Stimulated activated CD8-positive, alpha-beta memory T cell treated with anti-CD3 and anti-CD28 coated beads, Interleukin-15, amount 100 ng/mL, for 48 hours (primary cell): ENCODE results near the gene TXNDC11.
A peak's percentile ranks its signal among the peaks of the same experiment; 100 is the strongest.

ENCODE experiments used
- DNase-seq, 2 donors: peaks; one replicate each; pipeline ENCODE4 v3.0.0-alpha.2; 2020; ENCODE audit warnings: low read depth in 2 of 2

Gene TXNDC11

GRCh38 chr16:11721781-11722467 lies 20.7 kb downstream of the TXNDC11 start:
- no peak for DNase-seq

- no peak for DNase-seq
Measured at GRCh38 chr16:11719762-11720161, 22.9 kb downstream of the TXNDC11 start.

- DNase-seq: no peak
Measured at GRCh38 chr16:11719171-11719570, 23.5 kb downstream of the TXNDC11 start.

GRCh38 chr16:11717811-11718210 lies 24.8 kb downstream of the TXNDC11 start:
- no peak for DNase-seq

- no peak for DNase-seq
Measured at GRCh38 chr16:11716336-11716735, 26.3 kb downstream of the TXNDC11 start.

- DNase-seq: no peak
Measured at GRCh38 chr16:11715246-11715947, 27.3 kb downstream of the TXNDC11 start.

GRCh38 chr16:11712122-11712521 lies 30.5 kb downstream of the TXNDC11 start:
- DNase-seq: no peak

- no peak for DNase-seq
Measured at GRCh38 chr16:11711662-11712061, 31.0 kb downstream of the TXNDC11 start.

- DNase-seq: no peak
Measured at GRCh38 chr16:11708421-11708820, 34.2 kb downstream of the TXNDC11 start.

GRCh38 chr16:11707679-11708197 lies 34.9 kb downstream of the TXNDC11 start:
- DNase-seq: no peak

GRCh38 chr16:11706180-11706742 lies 36.4 kb downstream of the TXNDC11 start:
- DNase-seq: no peak

GRCh38 chr16:11705311-11706025 lies 37.2 kb downstream of the TXNDC11 start:
- DNase-seq: no peak

GRCh38 chr16:11700264-11701029 lies 42.2 kb downstream of the TXNDC11 start:
- DNase-seq: no peak

GRCh38 chr16:11699234-11699894 lies 43.3 kb downstream of the TXNDC11 start:
- DNase-seq: no peak

- DNase-seq: peak; percentile 15 to 21
Measured at GRCh38 chr16:11698271-11698689, 44.4 kb downstream of the TXNDC11 start.

GRCh38 chr16:11697319-11697718 lies 45.3 kb downstream of the TXNDC11 start:
- DNase-seq: no peak

- no peak for DNase-seq
Measured at GRCh38 chr16:11696266-11697012, 46.2 kb downstream of the TXNDC11 start.

GRCh38 chr16:11692651-11693050 lies 50.0 kb downstream of the TXNDC11 start:
- no peak for DNase-seq

- no peak for DNase-seq
Measured at GRCh38 chr16:11692171-11692570, 50.5 kb downstream of the TXNDC11 start.

GRCh38 chr16:11691771-11692170 lies 50.9 kb downstream of the TXNDC11 start:
- DNase-seq: no peak
